Activated naive CD4-positive, alpha-beta T cell treated with anti-CD3 and anti-CD28 coated beads, Interleukin-2, amount 50 U/mL, for 72 hours (primary cell): ENCODE results near the gene BMPR1B. TPM values are rescaled to one million over a fixed set of nuclear protein-coding genes. Genes with fewer than 3 reads are reported as not detected.
A peak's percentile ranks its signal among the peaks of the same experiment; 100 is the strongest.
"Not testable (repeated sequence)": the region's sequence is repeated elsewhere in the genome, so short reads cannot be mapped to it uniquely, and the experiment has no call there.

Source experiments
- ATAC-seq, 2 donors: fragments of 150-1000 bp; cut with Tn5 transposase; 2 replicates each; pipeline ENCODE4 v1.10.0; 2021; ENCODE audit warnings: mild to moderate bottlenecking in 2 of 2, moderate library complexity in 2 of 2
- DNase-seq, 2 donors: peaks; one replicate each; pipeline ENCODE4 v3.0.0; 2021 to 2022; ENCODE audit warnings: low spot score in 2 of 2
- H3K27ac Mint-ChIP-seq, 2 donors: one replicate each; pipeline ENCODE4 v1.8.0; 2022; ENCODE audit warnings: mild to moderate bottlenecking in 2 of 2, mixed read lengths in 2 of 2
- H3K36me3 Mint-ChIP-seq, 2 donors: one replicate each; pipeline ENCODE4 v1.8.0; 2022; ENCODE audit warnings: mixed read lengths in 2 of 2
- H3K9me3 Mint-ChIP-seq, 2 donors: one replicate each; pipeline ENCODE4 v1.8.0; 2022; ENCODE audit warnings: mixed read lengths in 2 of 2
- total RNA-seq, 2 donors: library from RNA; stranded (reverse); gene quantifications; one replicate each; pipeline ENCODE4 v1.2.3, GENCODE V29; 2022

Gene BMPR1B
- total RNA-seq, 2 donors from 2014 or later: not detected

- Mint-ChIP-seq H3K9me3 (no peaks in the 10 kb centered on the region), H3K36me3 (no peaks in the 10 kb centered on the region), H3K27ac (no peak overlapping the region)
- DNase-seq (no peak), ATAC-seq (no peak)
These were observed 303.5 kb downstream of the BMPR1B start for GRCh38 chr4:95061220-95061619.

GRCh38 chr4:95061801-95062200, 304.0 kb downstream of the BMPR1B start:
- DNase-seq, ATAC-seq, H3K36me3 Mint-ChIP-seq, H3K27ac Mint-ChIP-seq, H3K9me3 Mint-ChIP-seq: not testable (repeated sequence)

GRCh38 chr4:95066050-95066449, 308.3 kb downstream of the BMPR1B start:
- no peak for ATAC-seq
- no peak overlapping the region for H3K27ac Mint-ChIP-seq

GRCh38 chr4:95068401-95068800, 310.6 kb downstream of the BMPR1B start:
- no peak overlapping the region for H3K27ac Mint-ChIP-seq
- no peaks in the 10 kb centered on the region for H3K36me3 Mint-ChIP-seq
- ATAC-seq: no peak
- DNase-seq: no peak
- H3K9me3 Mint-ChIP-seq: no peaks in the 10 kb centered on the region

More at GRCh38 chr4:95066050-95066449, 308.3 kb downstream of the BMPR1B start:
- Mint-ChIP-seq H3K9me3 (no peaks in the 10 kb centered on the region), H3K36me3 (no peaks in the 10 kb centered on the region)
- DNase-seq: no peak

- Mint-ChIP-seq H3K36me3 (no peaks in the 10 kb centered on the region), H3K9me3 (no peaks in the 10 kb centered on the region), H3K27ac (no peak overlapping the region)
- DNase-seq (no peak), ATAC-seq (peak in 1 of 2 donors; percentile 55)
These were observed 311.2 kb downstream of the BMPR1B start for GRCh38 chr4:95068818-95069478.

- Mint-ChIP-seq H3K9me3 (no peaks in the 10 kb centered on the region), H3K36me3 (no peaks in the 10 kb centered on the region), H3K27ac (no peak overlapping the region)
- DNase-seq: no peak
- ATAC-seq: no peak
These were observed 314.1 kb downstream of the BMPR1B start for GRCh38 chr4:95071851-95072250.

GRCh38 chr4:95073646-95074045, 315.9 kb downstream of the BMPR1B start:
- no peak for ATAC-seq
- Mint-ChIP-seq H3K27ac (no peak overlapping the region), H3K36me3 (no peaks in the 10 kb centered on the region), H3K9me3 (no peaks in the 10 kb centered on the region)
- no peak for DNase-seq

- Mint-ChIP-seq H3K27ac (no peak overlapping the region), H3K9me3 (no peaks in the 10 kb centered on the region), H3K36me3 (no peaks in the 10 kb centered on the region)
- no peak for DNase-seq
- no peak for ATAC-seq
These were observed 320.1 kb downstream of the BMPR1B start for GRCh38 chr4:95077864-95078263.

GRCh38 chr4:95080969-95081368, 323.2 kb downstream of the BMPR1B start:
- no peak for ATAC-seq
- no peak overlapping the region for H3K27ac Mint-ChIP-seq

GRCh38 chr4:95084584-95084983, 326.8 kb downstream of the BMPR1B start:
- ATAC-seq (no peak), DNase-seq (no peak)
- Mint-ChIP-seq H3K9me3 (no peaks in the 10 kb centered on the region), H3K36me3 (no peaks in the 10 kb centered on the region), H3K27ac (no peak overlapping the region)

More at GRCh38 chr4:95080969-95081368, 323.2 kb downstream of the BMPR1B start:
- Mint-ChIP-seq H3K9me3 (no peaks in the 10 kb centered on the region), H3K36me3 (no peaks in the 10 kb centered on the region)
- no peak for DNase-seq

GRCh38 chr4:95085124-95085833, 327.5 kb downstream of the BMPR1B start:
- H3K27ac Mint-ChIP-seq: no peak overlapping the region
- H3K36me3 Mint-ChIP-seq: no peaks in the 10 kb centered on the region
- no peak for DNase-seq
- H3K9me3 Mint-ChIP-seq: no peaks in the 10 kb centered on the region
- ATAC-seq: no peak

- DNase-seq (no peak), ATAC-seq (no peak)
- no peaks in the 10 kb centered on the region for H3K36me3 Mint-ChIP-seq
- no peak overlapping the region for H3K27ac Mint-ChIP-seq
- no peaks in the 10 kb centered on the region for H3K9me3 Mint-ChIP-seq
These were observed 328.8 kb downstream of the BMPR1B start for GRCh38 chr4:95086551-95086950.

- Mint-ChIP-seq H3K27ac (no peak overlapping the region), H3K9me3 (no peaks in the 10 kb centered on the region), H3K36me3 (no peaks in the 10 kb centered on the region)
- ATAC-seq: no peak
- no peak for DNase-seq
These were observed 330.1 kb downstream of the BMPR1B start for GRCh38 chr4:95087657-95088455.

GRCh38 chr4:95091272-95091671, 333.5 kb downstream of the BMPR1B start:
- ATAC-seq (no peak), DNase-seq (no peak)
- no peaks in the 10 kb centered on the region for H3K36me3 Mint-ChIP-seq
- H3K9me3 Mint-ChIP-seq: no peaks in the 10 kb centered on the region
- no peak overlapping the region for H3K27ac Mint-ChIP-seq

GRCh38 chr4:95092766-95093165, 335.0 kb downstream of the BMPR1B start:
- Mint-ChIP-seq H3K9me3 (no peaks in the 10 kb centered on the region), H3K27ac (no peak overlapping the region), H3K36me3 (no peaks in the 10 kb centered on the region)
- no peak for ATAC-seq
- no peak for DNase-seq

- no peak for ATAC-seq
- H3K27ac Mint-ChIP-seq: no peak overlapping the region
- no peaks in the 10 kb centered on the region for H3K36me3 Mint-ChIP-seq
- DNase-seq: no peak
- H3K9me3 Mint-ChIP-seq: no peaks in the 10 kb centered on the region
These were observed 335.7 kb downstream of the BMPR1B start for GRCh38 chr4:95093460-95093859.
